GM12875 (cell line): Measurements from ENCODE around the gene MYLK4.

Experiments
- H3K4me3 ChIP-seq: one replicate; pipeline ENCODE4 v1.5.1; 2011; ENCODE audit warnings: low read depth, low read length, control low read depth
- CTCF ChIP-seq: IDR thresholded peaks from 2 replicates; pipeline ENCODE4 v1.5.1; 2011; ENCODE audit warnings: low read depth, mild to moderate bottlenecking, control low read depth, inconsistent platforms, low read length, moderate library complexity, borderline replicate concordance; ENCODE audit not compliant: insufficient read depth

Gene MYLK4

DNA sequence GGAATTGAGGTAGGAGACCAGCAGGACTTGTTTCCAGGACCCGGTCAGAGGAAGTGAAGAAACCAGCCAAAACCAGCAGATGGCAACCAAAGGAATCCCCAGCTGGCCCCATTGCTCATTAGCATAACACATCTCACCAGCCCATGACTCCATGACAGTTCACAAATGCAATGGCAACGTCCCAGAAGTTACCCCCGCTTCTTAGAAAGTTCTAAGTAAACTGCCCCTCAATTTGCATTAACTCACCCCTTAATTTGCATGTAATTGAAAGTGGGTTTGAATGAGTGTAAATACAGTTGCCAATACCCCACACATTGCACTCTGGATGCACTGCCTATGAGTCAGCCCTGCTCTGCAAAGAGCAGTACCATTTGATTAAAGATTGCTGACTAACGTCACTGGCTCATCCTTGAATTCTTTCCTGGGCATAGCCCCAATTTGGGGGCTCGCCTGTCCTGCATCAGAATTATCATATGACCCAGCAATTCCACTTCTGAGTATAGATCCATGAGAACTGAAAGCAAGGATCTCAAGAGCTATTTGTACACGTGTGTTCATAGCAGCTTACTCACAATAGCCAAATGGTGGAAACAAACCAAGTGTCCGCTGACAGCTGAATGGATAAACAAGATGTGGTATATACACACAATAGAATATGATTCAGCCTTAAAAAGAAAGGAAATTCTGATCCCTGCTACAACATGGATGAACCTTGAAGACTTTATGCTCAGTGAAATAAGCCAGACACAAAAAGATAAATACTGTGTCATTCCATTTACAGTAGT lies 36.4 kb downstream of the MYLK4 start:
- no peak for TF ChIP-seq CTCF
- H3K4me3 ChIP-seq: no peak overlapping the region

GRCh38 chr6:2713473-2714110 lies 37.1 kb downstream of the MYLK4 start:
- TF ChIP-seq CTCF: no peak
- no peak overlapping the region for H3K4me3 ChIP-seq

DNA sequence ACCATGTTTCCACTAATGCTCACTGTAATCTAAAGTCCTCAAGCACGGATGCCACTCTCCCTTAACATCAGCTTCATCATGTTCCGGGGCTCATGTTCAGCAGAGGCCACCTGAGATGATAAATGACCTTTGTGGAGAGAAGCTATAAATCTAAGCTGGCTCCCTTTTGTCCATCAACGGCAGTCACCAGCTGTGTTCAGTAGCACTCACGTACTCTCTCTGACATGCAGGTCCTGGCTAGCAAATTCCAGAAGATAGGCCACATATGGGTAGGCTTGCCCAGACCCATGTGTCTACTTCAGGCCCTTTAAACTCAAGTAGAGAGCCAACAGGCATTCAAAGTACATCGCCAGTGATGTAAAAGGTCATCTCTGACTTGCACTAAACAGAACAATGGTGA lies 38.6 kb downstream of the MYLK4 start:
- no peak overlapping the region for H3K4me3 ChIP-seq
- TF ChIP-seq CTCF: no peak

DNA sequence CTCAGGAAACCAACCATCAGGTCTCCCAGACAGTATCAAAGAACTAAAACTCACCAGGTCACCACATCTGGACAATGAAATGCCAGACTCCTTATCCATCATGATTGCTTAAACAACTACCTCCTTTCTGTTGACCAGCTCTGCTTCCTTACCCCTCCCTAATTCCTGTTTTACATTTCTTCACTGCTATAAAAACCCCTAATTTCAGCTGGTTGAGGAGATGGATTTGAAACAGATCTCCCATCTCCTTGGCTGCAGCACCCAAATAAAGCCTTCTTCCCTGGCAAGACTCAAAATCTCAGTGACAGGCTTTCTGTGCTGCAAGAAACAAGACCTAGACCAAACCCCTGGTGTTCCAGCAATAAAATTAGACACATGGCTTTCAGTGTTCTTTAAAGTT lies 40.3 kb downstream of the MYLK4 start:
- no peak overlapping the region for H3K4me3 ChIP-seq
- TF ChIP-seq CTCF: no peak

- H3K4me3 ChIP-seq: no peak overlapping the region
- no peak for TF ChIP-seq CTCF
These were observed 42.3 kb downstream of the MYLK4 start for GRCh38 chr6:2708456-2708855.

GRCh38 chr6:2706558-2706957 lies 44.2 kb downstream of the MYLK4 start:
- no peak for TF ChIP-seq CTCF
- H3K4me3 ChIP-seq: no peak overlapping the region

- H3K4me3 ChIP-seq: no peak overlapping the region
- no peak for TF ChIP-seq CTCF
These were observed 45.5 kb downstream of the MYLK4 start for GRCh38 chr6:2705256-2705655.
